Fibroblast of mammary gland (primary cell): ENCODE measurements around the gene TMF1.

ENCODE experiments used
- DNase-seq: peaks from one replicate; pipeline ENCODE4 v3.0.0-alpha.2; 2010; ENCODE audit warnings: low read depth
- H3K4me3 ChIP-seq: 2 replicates; pipeline ENCODE4 v1.5.1; 2011; ENCODE audit warnings: low read depth, mild to moderate bottlenecking, low read length, moderate library complexity; ENCODE audit not compliant: control insufficient read depth
- CTCF ChIP-seq: conservative IDR thresholded peaks from 2 replicates; pipeline ENCODE4 v1.5.1; 2011; ENCODE audit warnings: low read depth, low read length, inconsistent platforms; ENCODE audit not compliant: control insufficient read depth, insufficient read depth

Gene TMF1

GRCh38 chr3:69051756-69052471 lies at the start of gene TMF1:
Gene TMF1 (minus strand): TSS chr3:69052333. CDS start chr3:69052086, 247 bp downstream.
- DNase-seq = peak; percentile 99
- peak within 1 kb of the TSS; percentile 98 for H3K4me3 ChIP-seq
- no peak for TF ChIP-seq CTCF

GRCh38 chr3:69099576-69099975 lies 47.4 kb upstream of the TMF1 start:
- no peak for DNase-seq
- H3K4me3 ChIP-seq = no peak overlapping the region
- TF ChIP-seq CTCF = no peak

GRCh38 chr3:69097407-69098086 lies 45.4 kb upstream of the TMF1 start:
- H3K4me3 ChIP-seq = no peak overlapping the region
- TF ChIP-seq CTCF = no peak
- DNase-seq = no peak

- no peak for DNase-seq
- no peak overlapping the region for H3K4me3 ChIP-seq
- TF ChIP-seq CTCF = no peak
Measured at GRCh38 chr3:69096299-69096698, 44.2 kb upstream of the TMF1 start.

- no peak for TF ChIP-seq CTCF
- H3K4me3 ChIP-seq = no peak overlapping the region
- no peak for DNase-seq
Measured at GRCh38 chr3:69095636-69096035, 43.5 kb upstream of the TMF1 start.

- peak; percentile 64 for DNase-seq
- H3K4me3 ChIP-seq = no peak overlapping the region
- no peak for TF ChIP-seq CTCF
Measured at GRCh38 chr3:69094467-69095205, 42.5 kb upstream of the TMF1 start.
